Measurements from ENCODE around the gene GRIN1. TPM values are rescaled to one million over a fixed set of nuclear protein-coding genes. Genes with fewer than 3 reads are reported as not detected.

The GRIN1 gene
- total and polyA plus RNA-seq, 2 of the 13 experiments (the other 11 are each of a cell fraction or from before 2014, with no cell fraction given) = 0.13 TPM; not detected in 1

DNA sequence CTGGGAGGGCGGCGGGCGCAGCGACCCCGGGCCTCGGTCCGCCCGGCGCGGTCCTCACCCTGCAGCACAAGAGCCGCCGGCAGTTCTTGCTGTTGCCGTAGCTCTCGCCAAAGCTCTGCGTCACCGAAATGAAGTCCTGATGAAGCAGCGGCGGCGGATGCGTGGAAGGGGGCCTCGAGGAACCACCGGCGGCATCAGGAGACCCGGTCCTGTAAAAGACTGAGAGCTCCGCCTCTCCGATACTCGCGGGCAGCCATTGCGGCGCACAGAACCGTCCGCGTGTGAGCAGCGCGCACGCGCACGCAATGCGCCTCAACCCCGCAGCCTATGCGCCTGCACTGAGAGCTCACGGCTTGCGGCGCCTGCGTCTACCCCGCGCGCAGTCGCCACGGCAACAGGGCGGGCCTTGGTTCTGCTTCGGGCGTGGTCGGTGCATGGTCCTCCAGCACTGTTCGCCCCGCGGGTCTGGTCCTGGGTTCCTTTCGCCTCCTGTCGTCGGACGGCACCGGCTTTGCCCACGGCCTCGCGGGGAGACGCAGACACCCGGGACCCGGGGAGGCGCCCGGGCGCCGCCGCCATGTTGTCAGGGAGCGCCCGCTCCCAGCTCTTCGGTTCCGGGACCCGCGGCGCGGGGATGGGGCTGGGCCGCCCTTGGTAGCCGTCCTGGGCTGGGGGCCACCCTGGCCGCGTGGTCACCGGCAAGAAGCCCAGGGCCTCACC lies 9.3 kb upstream of the GRIN1 start (continued):
- TF ChIP-seq, protein P1, sequence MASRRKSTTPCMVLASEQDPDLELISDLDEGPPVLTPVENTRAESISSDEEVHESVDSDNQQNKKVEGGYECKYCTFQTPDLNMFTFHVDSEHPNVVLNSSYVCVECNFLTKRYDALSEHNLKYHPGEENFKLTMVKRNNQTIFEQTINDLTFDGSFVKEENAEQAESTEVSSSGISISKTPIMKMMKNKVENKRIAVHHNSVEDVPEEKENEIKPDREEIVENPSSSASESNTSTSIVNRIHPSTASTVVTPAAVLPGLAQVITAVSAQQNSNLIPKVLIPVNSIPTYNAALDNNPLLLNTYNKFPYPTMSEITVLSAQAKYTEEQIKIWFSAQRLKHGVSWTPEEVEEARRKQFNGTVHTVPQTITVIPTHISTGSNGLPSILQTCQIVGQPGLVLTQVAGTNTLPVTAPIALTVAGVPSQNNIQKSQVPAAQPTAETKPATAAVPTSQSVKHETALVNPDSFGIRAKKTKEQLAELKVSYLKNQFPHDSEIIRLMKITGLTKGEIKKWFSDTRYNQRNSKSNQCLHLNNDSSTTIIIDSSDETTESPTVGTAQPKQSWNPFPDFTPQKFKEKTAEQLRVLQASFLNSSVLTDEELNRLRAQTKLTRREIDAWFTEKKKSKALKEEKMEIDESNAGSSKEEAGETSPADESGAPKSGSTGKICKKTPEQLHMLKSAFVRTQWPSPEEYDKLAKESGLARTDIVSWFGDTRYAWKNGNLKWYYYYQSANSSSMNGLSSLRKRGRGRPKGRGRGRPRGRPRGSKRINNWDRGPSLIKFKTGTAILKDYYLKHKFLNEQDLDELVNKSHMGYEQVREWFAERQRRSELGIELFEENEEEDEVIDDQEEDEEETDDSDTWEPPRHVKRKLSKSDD (CRISPR knock-in tag; IDR thresholded peaks at IDR 0.05; ENCODE audit: low read depth) = peak; percentile 70
- peak; percentile 80; the same call in 1 of the 2 replicates for TF ChIP-seq BRD4 (CRISPR knock-in tag; IDR thresholded peaks at IDR 0.05)
- TF ChIP-seq ZNF446 (CRISPR knock-in tag; IDR thresholded peaks at IDR 0.05) = no peak; the same call in none of the 2 replicates
- 0 out of 2 replicates have a peak, but pooled peaks have one; percentile 44 for TF ChIP-seq SNAI1 (CRISPR knock-in tag; IDR thresholded peaks at IDR 0.05; ENCODE audit: borderline replicate concordance)
- TF ChIP-seq ZNF33A (CRISPR knock-in tag; IDR thresholded peaks at IDR 0.05; ENCODE audit: borderline replicate concordance) = no peak
- TF ChIP-seq RFXANK (CRISPR knock-in tag; IDR thresholded peaks at IDR 0.05) = 0 out of 2 replicates have a peak, but pooled peaks have one; percentile 31
- peak; percentile 81; the same call in 1 of the 2 replicates for TF ChIP-seq ZC3H13 (CRISPR knock-in tag; IDR thresholded peaks at IDR 0.05)
- TF ChIP-seq HMGXB3 (CRISPR knock-in tag; IDR thresholded peaks at IDR 0.05; ENCODE audit: borderline replicate concordance) = peak; percentile 38; the same call in 1 of the 2 replicates
- peak; percentile 39; the same call in 1 of the 2 replicates for TF ChIP-seq MIER3 (CRISPR knock-in tag; IDR thresholded peaks at IDR 0.05; ENCODE audit: borderline replicate concordance)
- TF ChIP-seq ZNF280B (CRISPR knock-in tag; IDR thresholded peaks at IDR 0.05; ENCODE audit: borderline replicate concordance) = peak; percentile 64; the same call in 1 of the 2 replicates
- TF ChIP-seq, protein P2, sequence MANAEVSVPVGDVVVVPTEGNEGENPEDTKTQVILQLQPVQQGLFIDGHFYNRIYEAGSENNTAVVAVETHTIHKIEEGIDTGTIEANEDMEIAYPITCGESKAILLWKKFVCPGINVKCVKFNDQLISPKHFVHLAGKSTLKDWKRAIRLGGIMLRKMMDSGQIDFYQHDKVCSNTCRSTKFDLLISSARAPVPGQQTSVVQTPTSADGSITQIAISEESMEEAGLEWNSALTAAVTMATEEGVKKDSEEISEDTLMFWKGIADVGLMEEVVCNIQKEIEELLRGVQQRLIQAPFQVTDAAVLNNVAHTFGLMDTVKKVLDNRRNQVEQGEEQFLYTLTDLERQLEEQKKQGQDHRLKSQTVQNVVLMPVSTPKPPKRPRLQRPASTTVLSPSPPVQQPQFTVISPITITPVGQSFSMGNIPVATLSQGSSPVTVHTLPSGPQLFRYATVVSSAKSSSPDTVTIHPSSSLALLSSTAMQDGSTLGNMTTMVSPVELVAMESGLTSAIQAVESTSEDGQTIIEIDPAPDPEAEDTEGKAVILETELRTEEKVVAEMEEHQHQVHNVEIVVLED (CRISPR knock-in tag; IDR thresholded peaks at IDR 0.05; ENCODE audit: borderline replicate concordance) = peak; percentile 98
- peak; percentile 45 for TF ChIP-seq NKX3-1 (CRISPR knock-in tag; IDR thresholded peaks at IDR 0.05)
- TF ChIP-seq HOXA9 (CRISPR knock-in tag; IDR thresholded peaks at IDR 0.05; ENCODE audit: borderline replicate concordance) = peak; percentile 72; the same call in 1 of the 2 replicates
- peak; percentile 41; the same call in 1 of the 2 replicates for TF ChIP-seq ZNF331 (CRISPR knock-in tag; IDR thresholded peaks at IDR 0.05)
- peak; percentile 37; the same call in 1 of the 2 replicates for TF ChIP-seq TGIF2 (CRISPR knock-in tag; IDR thresholded peaks at IDR 0.05)
- peak; percentile 71; the same call in 1 of the 2 replicates for TF ChIP-seq ZNF543 (CRISPR knock-in tag; IDR thresholded peaks at IDR 0.05)

All from HepG2 (cell line).